Ovary (tissue), 3 donors: Measurements from ENCODE around the gene HTR1D.

ENCODE experiments used
- POLR2A ChIP-seq: fragments of 450-650 bp; IDR thresholded peaks from one replicate; pipeline ENCODE4 v1.6.1; 2017; ENCODE audit warnings: antibody characterized with exemption, mild to moderate bottlenecking, moderate library complexity
- TF ChIP-seq, protein P1 (sequence below), 3 donors: fragments of 450-650 bp in 2 of 3; fragments of 200-600 bp in 1 of 3; IDR thresholded peaks; one replicate each; pipeline versions ENCODE4 v1.5.1 to v1.8.0; 2016 to 2022; ENCODE audit warnings: antibody characterized with exemption in 3 of 3, mild to moderate bottlenecking in 1 of 3
- donor health status: DM: no; HTN: no; CAD: no.

DNA sequence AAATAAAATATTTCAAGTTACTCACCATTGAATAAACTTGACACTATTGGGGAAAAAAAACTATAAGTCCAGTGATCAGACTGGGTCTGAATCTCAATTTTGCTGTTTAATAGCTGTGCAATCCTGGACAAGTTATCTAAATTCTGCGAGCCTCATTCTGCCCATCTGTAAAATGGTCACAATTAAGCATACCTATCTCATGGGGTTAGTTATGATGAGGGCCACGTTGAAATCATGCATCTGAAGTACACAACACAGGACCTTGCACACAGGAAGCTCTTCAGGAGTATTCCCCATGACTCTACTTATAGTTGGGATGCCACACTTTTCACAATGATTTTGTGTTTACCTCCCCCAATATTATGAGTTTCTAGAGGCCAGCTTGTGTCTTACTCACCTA is 3.8 kb upstream of the HTR1D start:
- TF ChIP-seq, protein P1, sequence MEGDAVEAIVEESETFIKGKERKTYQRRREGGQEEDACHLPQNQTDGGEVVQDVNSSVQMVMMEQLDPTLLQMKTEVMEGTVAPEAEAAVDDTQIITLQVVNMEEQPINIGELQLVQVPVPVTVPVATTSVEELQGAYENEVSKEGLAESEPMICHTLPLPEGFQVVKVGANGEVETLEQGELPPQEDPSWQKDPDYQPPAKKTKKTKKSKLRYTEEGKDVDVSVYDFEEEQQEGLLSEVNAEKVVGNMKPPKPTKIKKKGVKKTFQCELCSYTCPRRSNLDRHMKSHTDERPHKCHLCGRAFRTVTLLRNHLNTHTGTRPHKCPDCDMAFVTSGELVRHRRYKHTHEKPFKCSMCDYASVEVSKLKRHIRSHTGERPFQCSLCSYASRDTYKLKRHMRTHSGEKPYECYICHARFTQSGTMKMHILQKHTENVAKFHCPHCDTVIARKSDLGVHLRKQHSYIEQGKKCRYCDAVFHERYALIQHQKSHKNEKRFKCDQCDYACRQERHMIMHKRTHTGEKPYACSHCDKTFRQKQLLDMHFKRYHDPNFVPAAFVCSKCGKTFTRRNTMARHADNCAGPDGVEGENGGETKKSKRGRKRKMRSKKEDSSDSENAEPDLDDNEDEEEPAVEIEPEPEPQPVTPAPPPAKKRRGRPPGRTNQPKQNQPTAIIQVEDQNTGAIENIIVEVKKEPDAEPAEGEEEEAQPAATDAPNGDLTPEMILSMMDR (IDR thresholded peaks at IDR 0.05) = no peak
- TF ChIP-seq POLR2A = no peak
